HFF-Myc (cell line): Measurements from ENCODE around the gene DSC2.

Experiments
- DNase-seq: peaks from one replicate; pipeline ENCODE4 v3.0.0-alpha.2; 2011; ENCODE audit warnings: low read depth; ENCODE audit errors: extremely low read depth
- H3K4me3 ChIP-seq: replicated peaks from 2 replicates; pipeline ENCODE4 v1.5.1; 2011; ENCODE audit warnings: low read depth, mild to moderate bottlenecking, control low read depth, low read length
- CTCF ChIP-seq: IDR thresholded peaks from 2 replicates; pipeline ENCODE4 v1.5.1; 2012; ENCODE audit warnings: mild to moderate bottlenecking, low read depth, low read length, control low read depth; ENCODE audit errors: missing control alignments

Gene DSC2

GRCh38 chr18:31105733-31106132 lies 3.5 kb upstream of the DSC2 start:
- no peak for DNase-seq
- TF ChIP-seq CTCF: no peak

DNA sequence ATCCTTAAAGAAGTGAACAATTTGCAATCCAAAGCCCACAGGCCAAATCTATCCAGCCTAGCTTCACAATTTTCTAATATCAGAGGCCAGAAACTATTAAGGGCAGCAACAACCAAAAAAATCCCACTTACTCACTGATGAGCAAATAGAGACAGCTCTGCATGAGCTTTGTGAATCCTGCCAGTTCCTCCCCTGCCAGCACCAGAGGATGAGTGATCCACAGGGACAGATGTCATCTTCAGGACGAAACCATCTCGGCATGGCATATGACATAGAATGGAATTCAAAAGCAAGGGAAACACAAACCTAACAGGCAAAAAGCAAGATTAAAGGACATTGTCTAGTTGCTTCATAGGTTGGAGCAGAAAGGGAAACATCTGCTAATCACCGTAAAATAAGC lies 2.2 kb upstream of the DSC2 start:
- DNase-seq: no peak
- no peak for TF ChIP-seq CTCF
- no peak overlapping the region for H3K4me3 ChIP-seq

More at GRCh38 chr18:31105733-31106132, 3.5 kb upstream of the DSC2 start:
- no peak overlapping the region for H3K4me3 ChIP-seq

- DNase-seq: no peak
- H3K4me3 ChIP-seq: no peak overlapping the region
- no peak for TF ChIP-seq CTCF
Observed at GRCh38 chr18:31103423-31103822, 1.2 kb upstream of the DSC2 start.

DNA sequence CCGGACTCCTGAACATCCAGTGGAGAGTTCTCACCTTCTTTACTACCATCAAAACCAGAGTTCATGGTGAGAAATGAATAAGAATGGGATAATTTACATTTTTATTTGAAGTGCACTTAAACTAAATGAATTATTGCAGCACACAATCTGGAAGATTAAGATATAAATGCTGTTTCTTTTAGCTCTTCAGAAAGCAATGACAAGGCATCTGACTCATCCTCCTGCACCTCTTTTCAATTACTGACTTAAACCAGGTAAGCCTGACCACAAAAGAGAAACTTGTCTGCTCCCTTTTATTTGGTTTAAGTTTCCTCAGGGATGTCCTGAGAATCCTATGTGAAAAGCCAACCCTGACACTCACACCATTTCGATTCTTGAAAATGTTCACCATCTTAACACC lies 720 bp upstream of the DSC2 start:
- no peak for DNase-seq
- no peak overlapping the region for H3K4me3 ChIP-seq
- no peak for TF ChIP-seq CTCF

- no peak for DNase-seq
- no peak for TF ChIP-seq CTCF
- H3K4me3 ChIP-seq: no peak overlapping the region
Observed at GRCh38 chr18:31101183-31102024, 817 bp downstream of the DSC2 start.

GRCh38 chr18:31100436-31101182 lies 1.6 kb downstream of the DSC2 start:
- TF ChIP-seq CTCF: no peak
- H3K4me3 ChIP-seq: no peak overlapping the region
- no peak for DNase-seq
